AG04449 (cell line): ENCODE results near the gene TJP3.
"Not testable (repeated sequence)": the region's sequence is repeated elsewhere in the genome, so short reads cannot be mapped to it uniquely, and the experiment has no call there.

ENCODE experiments used
- CTCF ChIA-PET: fragments of 350-600 bp; formaldehyde crosslinking; extraction: SDS; loops from one replicate; lab custom pipeline; 2021; ENCODE audit warnings: antibody characterized with exemption; lab: Yijun Ruan, JAX
- POLR2A ChIA-PET: fragments of 400-600, 350-600 bp; formaldehyde crosslinking; extraction: SDS; loops from one replicate; lab custom pipeline; 2020; ENCODE audit warnings: antibody characterized with exemption, inconsistent platforms; lab: Yijun Ruan, JAX
- DNase-seq: peaks from one replicate; pipeline ENCODE4 v3.0.0-alpha.2; 2010; ENCODE audit warnings: low read depth, low spot score
- H3K4me3 ChIP-seq: 2 replicates; pipeline ENCODE4 v1.5.1; 2011; ENCODE audit warnings: low read depth, mild to moderate bottlenecking, control low read depth, low read length
- CTCF ChIP-seq: IDR thresholded peaks from one replicate; pipeline ENCODE4 v1.5.1; 2011; ENCODE audit warnings: mild to moderate bottlenecking, moderate library complexity, low read length, control low read depth, inconsistent platforms; ENCODE audit not compliant: insufficient read depth; ENCODE audit errors: missing control alignments

Gene TJP3

GRCh38 chr19:3663838-3664237 is 44.3 kb upstream of the TJP3 start:
- no peak overlapping the region for H3K4me3 ChIP-seq
- TF ChIP-seq CTCF: no peak
- DNase-seq: no peak
- ChIA-PET CTCF (interaction anchor here (1.0 to 5.1 kb wide), 4 partner anchors 9 to 107 kb away, joined by 3 to 48 read pairs (median 5); partner anchors contain the start of gene MFSD12), POLR2A (no interaction called here)

DNA sequence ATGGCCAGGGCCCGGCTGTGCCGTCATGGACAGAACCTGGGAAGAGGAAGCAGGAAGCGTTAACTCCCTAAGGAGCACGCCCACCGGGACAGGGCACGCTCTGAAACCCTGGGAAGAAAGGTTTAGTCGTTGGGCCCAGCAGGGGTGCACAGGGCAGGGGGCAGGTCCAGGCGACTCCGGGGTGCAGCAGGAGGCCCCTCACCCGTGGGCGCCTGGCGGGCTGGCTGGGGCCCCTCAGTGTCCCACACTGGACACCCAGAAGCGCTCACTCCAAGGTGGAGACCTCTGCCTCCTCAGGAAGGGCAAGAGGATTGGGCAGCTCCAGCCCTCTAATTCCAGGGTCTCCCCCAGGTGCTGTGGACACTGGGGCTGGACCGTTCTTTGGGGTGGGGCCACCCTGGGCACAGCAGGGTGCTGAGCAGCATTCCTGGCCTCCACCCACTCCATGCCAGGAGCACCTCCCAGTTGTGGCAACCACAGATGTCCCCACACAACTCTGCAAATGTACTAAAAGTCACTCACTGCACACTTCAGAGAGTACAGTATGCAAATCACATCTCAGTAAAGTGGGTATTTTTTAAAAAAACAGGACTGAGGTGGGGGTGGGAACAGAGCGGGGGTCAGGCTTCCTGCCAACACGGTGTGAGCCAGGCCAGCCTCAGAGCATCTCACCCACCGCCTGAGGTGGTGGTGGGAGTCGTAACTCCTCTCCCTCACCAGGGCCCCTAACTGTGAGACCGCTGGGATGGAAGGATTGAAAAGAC is 43.1 kb upstream of the TJP3 start:
- no peak for TF ChIP-seq CTCF
- ChIA-PET POLR2A (no interaction called here), CTCF (interaction anchor here (0.6 to 5.1 kb wide), 15 partner anchors 9 to 292 kb away, joined by 3 to 48 read pairs (median 7); partner anchors contain the start of genes MFSD12, PIP5K1C and TJP3)
- DNase-seq: no peak
- no peak overlapping the region for H3K4me3 ChIP-seq

DNA sequence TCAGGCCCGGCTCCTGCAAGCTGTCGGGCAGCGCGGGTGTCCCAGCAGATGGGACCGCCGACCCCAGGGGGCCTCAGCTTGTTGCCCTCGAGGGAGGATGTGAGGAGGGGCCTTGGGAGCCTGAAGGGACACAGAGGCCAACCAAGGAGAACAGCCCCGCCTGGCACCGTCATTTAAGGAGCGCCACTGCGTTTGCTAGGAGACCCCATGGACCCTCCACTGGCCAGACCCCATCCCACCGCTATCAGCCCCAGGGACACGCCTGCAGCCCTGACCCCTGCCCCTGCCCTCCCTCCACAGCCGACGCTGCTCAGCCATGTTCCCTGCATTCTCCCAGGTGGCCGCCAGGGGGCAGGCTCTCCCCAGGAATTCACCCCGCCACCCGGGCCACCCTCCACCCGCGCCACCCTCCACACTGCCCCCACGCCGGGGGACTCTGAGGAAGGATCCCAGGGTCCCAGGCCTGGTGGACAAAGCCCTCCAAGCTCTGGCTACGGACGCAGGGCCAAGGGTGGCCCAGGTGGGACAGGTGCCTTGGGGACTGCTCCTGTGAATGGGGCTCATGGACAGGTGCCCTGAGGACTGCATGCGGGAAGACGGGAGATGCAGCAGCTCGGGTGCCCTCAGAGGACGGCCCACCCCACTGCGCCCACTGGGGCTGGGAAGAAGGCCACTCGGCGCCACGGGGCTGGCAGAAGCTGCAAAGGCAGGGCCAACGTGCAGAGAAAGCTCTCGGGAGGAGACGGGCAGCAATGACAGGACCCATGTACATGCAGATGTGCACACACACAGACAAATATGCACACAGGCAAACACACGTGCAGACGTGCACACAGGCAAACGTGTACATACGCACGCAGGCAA is 42.3 kb upstream of the TJP3 start:
- CTCF ChIA-PET: interaction anchor here (0.6 to 5.1 kb wide), 23 partner anchors 8 to 291 kb away, joined by 3 to 48 read pairs (median 4); partner anchors contain the start of genes PIP5K1C and TJP3
- no peak for DNase-seq
- H3K4me3 ChIP-seq: no peak overlapping the region
- TF ChIP-seq CTCF: peak; percentile 86
- POLR2A ChIA-PET: no interaction called here

- CTCF ChIA-PET: interaction anchor here (0.6 to 5.1 kb wide), 17 partner anchors 11 to 182 kb away, joined by 3 to 48 read pairs (median 5); partner anchors contain the start of genes PIP5K1C and TJP3
- POLR2A ChIA-PET, H3K4me3 ChIP-seq, DNase-seq: not testable (repeated sequence)
These were observed 41.7 kb upstream of the TJP3 start for GRCh38 chr19:3666545-3666856.

- ChIA-PET POLR2A (no interaction called here), CTCF (interaction anchor here (1.1 to 5.1 kb wide), 9 partner anchors 10 to 61 kb away, joined by 3 to 48 read pairs (median 6); partner anchors contain the start of gene TJP3)
- DNase-seq: no peak
- TF ChIP-seq CTCF: no peak
- H3K4me3 ChIP-seq: no peak overlapping the region
These were observed 41.0 kb upstream of the TJP3 start for GRCh38 chr19:3667037-3667638.

- ChIA-PET CTCF (interaction anchor here (1.1 to 5.1 kb wide), 7 partner anchors 13 to 61 kb away, joined by 3 to 48 read pairs (median 12); partner anchors contain the start of gene TJP3), POLR2A (no interaction called here)
- no peak for TF ChIP-seq CTCF
- DNase-seq: no peak
- no peak overlapping the region for H3K4me3 ChIP-seq
These were observed 40.4 kb upstream of the TJP3 start for GRCh38 chr19:3667766-3668165.
